Measurements from ENCODE around the gene ITGB5. TPM values are rescaled to one million over a fixed set of nuclear protein-coding genes. Genes with fewer than 3 reads are reported as not detected.
A peak's percentile ranks its signal among the peaks of the same experiment; 100 is the strongest.

The ITGB5 gene
- total RNA-seq, 1 experiment from 2014 or later: 77.8 TPM

DNA sequence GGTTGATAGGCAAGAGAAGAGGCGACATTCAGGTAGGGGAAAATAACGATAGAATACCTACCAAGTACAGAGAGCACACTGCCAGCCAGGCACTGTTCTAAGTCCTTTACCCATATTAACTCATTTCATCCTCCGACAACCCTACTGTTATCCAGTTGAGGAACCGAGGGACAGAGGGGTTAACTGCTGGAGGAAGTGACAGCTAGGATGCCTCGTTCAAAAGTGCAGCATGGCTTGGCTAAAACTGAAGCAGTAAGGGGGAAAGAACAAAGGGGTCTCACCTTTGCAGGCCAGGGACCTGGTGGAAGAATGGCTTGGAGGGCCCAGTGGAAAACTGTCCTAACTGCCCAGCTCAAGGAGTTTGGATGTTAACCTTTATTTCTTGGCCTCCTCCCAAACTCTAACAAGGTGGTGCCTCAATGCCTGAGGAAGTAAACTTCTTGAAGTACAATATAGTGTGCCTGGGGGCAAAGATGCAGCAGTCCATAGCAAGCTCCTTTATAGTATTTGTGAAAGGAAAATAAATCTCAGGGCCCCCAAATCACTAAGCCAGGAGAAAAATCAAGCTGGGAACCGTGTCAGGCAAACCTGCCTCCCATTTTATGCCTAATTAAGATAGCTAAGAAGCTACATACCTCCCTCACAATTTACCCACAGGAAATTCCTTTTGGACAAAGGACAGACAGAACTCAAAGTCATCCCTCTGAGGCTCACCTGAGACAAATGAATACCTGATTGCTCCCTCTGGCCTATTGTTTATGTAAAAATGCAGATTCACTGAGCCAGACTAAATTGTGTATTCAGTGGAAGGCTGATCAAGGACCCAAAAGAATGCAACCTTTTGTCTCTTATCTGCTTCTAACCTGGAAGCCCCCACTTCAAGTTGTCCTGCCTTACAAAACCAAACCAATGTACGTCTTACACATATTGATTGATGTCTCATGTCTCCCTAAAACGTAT, 1.6 kb upstream of the ITGB5 start:
- CTCF ChIA-PET: interaction anchor here (1.3 kb wide), 1 partner anchor 13 kb away, joined by 4 read pairs; no protein-coding TSS in a partner anchor
- no peaks in the 10 kb centered on the region for H3K9me2 ChIP-seq (ENCODE audit: insufficient read depth)
- H4K20me1 ChIP-seq (ENCODE audit: insufficient read depth): no peaks in the 10 kb centered on the region
- peak overlapping the region; percentile 98 for H3K4me2 ChIP-seq (ENCODE audit: low read length)
- ATAC-seq (no peak), DNase-seq (ENCODE audit: low read depth, low spot score) (no peak)
- BruUV-seq (replicated peaks): no TSS peak
- H3K4me3 ChIP-seq (replicated peaks in 1 of 2; ENCODE audit: low read depth in 1 of 2, low read length in 2 of 2): no peak overlapping the region
- POLR2A ChIA-PET: no interaction called here
- H3K79me2 ChIP-seq (ENCODE audit: insufficient read depth, low read length): peaks cover 17% of the 10 kb centered on the region
- intact Hi-C loops (cut with micrococcal nuclease): no loop called here
- H3K27ac ChIP-seq (ENCODE audit: low read depth, low read length): no peak overlapping the region
- TF ChIP-seq ATF3 (IDR thresholded peaks at IDR 0.05) (no peak), RAD21 (IDR thresholded peaks at IDR 0.05; ENCODE audit: low read depth) (no peak), SP1 (IDR thresholded peaks at IDR 0.05; ENCODE audit: low read depth) (no peak)
- no peak overlapping the region for H3K9ac ChIP-seq (ENCODE audit: low read length)
- RAD21 ChIA-PET (ENCODE audit: low non-redundant PET in 1 of 2, low total read pairs in 2 of 2, uncharacterized antibody in 2 of 2, unreplicated experiment in 2 of 2): interaction anchor here in 1 of 2 experiments (0.5 kb wide), 1 partner anchor 707 kb away, joined by 3 read pairs; the partner anchor contains the start of gene OSBPL11
- no peaks in the 10 kb centered on the region for H3K36me3 ChIP-seq (ENCODE audit: control insufficient read depth in 1 of 2, insufficient read depth in 2 of 2, low read length in 2 of 2)
- H3K27me3 ChIP-seq (ENCODE audit: insufficient read depth, low read length): no peaks in the 10 kb centered on the region
- H3K9me3 ChIP-seq (ENCODE audit: control insufficient read depth in 1 of 2, insufficient read depth in 1 of 2, low read depth in 1 of 2, low read length in 2 of 2): no peaks in the 10 kb centered on the region
- H3K4me1 ChIP-seq (ENCODE audit: control insufficient read depth in 1 of 2, insufficient read depth in 2 of 2, low read length in 2 of 2): peaks cover 25 to 39% of the 10 kb centered on the region in 2 experiments
- no peak overlapping the region for H2AFZ ChIP-seq (ENCODE audit: low read depth, low read length, poor library complexity, severe bottlenecking)

- CTCF ChIA-PET: interaction anchor here (1.0 to 1.4 kb wide), 3 partner anchors 13 to 127 kb away, joined by 4 to 6 read pairs (median 4); no protein-coding TSS in a partner anchor
- H3K9ac ChIP-seq (ENCODE audit: low read length): 0 out of 2 replicates have a peak overlapping the region, but pooled peaks have one; percentile 77
- ATAC-seq: no peak
- H2AFZ ChIP-seq (ENCODE audit: low read depth, low read length, poor library complexity, severe bottlenecking): no peak overlapping the region
- H3K9me2 ChIP-seq (ENCODE audit: insufficient read depth): no peaks in the 10 kb centered on the region
- no peaks in the 10 kb centered on the region for H3K9me3 ChIP-seq (ENCODE audit: control insufficient read depth in 1 of 2, insufficient read depth in 1 of 2, low read depth in 1 of 2, low read length in 2 of 2)
- no peaks in the 10 kb centered on the region for H3K27me3 ChIP-seq (ENCODE audit: insufficient read depth, low read length)
- peak overlapping the region; percentile 88 for H3K27ac ChIP-seq (ENCODE audit: low read depth, low read length)
- RAD21 ChIA-PET (ENCODE audit: low non-redundant PET in 1 of 2, low total read pairs in 2 of 2, uncharacterized antibody in 2 of 2, unreplicated experiment in 2 of 2): no interaction called here
- peaks cover 31 to 48% of the 10 kb centered on the region in 2 experiments for H3K4me1 ChIP-seq (ENCODE audit: control insufficient read depth in 1 of 2, insufficient read depth in 2 of 2, low read length in 2 of 2)
- H4K20me1 ChIP-seq (ENCODE audit: insufficient read depth): no peaks in the 10 kb centered on the region
- H3K79me2 ChIP-seq (ENCODE audit: insufficient read depth, low read length): peaks cover 21% of the 10 kb centered on the region
- POLR2A ChIA-PET: no interaction called here
- no TSS peak for BruUV-seq (replicated peaks)
- peak overlapping the region; percentile 98 for H3K4me2 ChIP-seq (ENCODE audit: low read length)
- intact Hi-C loops (cut with micrococcal nuclease): loop anchor here (1.0 kb wide), 2 partner anchors 9 to 102 kb away; no protein-coding TSS in a partner anchor
- DNase-seq (ENCODE audit: low read depth, low spot score): no peak
- peak overlapping the region; percentile 61 to 78 for H3K4me3 ChIP-seq (replicated peaks in 1 of 2; ENCODE audit: low read depth in 1 of 2, low read length in 2 of 2)
- H3K36me3 ChIP-seq (ENCODE audit: control insufficient read depth in 1 of 2, insufficient read depth in 2 of 2, low read length in 2 of 2): no peaks in the 10 kb centered on the region
- TF ChIP-seq, protein P1, sequence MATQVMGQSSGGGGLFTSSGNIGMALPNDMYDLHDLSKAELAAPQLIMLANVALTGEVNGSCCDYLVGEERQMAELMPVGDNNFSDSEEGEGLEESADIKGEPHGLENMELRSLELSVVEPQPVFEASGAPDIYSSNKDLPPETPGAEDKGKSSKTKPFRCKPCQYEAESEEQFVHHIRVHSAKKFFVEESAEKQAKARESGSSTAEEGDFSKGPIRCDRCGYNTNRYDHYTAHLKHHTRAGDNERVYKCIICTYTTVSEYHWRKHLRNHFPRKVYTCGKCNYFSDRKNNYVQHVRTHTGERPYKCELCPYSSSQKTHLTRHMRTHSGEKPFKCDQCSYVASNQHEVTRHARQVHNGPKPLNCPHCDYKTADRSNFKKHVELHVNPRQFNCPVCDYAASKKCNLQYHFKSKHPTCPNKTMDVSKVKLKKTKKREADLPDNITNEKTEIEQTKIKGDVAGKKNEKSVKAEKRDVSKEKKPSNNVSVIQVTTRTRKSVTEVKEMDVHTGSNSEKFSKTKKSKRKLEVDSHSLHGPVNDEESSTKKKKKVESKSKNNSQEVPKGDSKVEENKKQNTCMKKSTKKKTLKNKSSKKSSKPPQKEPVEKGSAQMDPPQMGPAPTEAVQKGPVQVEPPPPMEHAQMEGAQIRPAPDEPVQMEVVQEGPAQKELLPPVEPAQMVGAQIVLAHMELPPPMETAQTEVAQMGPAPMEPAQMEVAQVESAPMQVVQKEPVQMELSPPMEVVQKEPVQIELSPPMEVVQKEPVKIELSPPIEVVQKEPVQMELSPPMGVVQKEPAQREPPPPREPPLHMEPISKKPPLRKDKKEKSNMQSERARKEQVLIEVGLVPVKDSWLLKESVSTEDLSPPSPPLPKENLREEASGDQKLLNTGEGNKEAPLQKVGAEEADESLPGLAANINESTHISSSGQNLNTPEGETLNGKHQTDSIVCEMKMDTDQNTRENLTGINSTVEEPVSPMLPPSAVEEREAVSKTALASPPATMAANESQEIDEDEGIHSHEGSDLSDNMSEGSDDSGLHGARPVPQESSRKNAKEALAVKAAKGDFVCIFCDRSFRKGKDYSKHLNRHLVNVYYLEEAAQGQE (IDR thresholded peaks at IDR 0.05; ENCODE audit: low read depth): no peak
- TF ChIP-seq ZNF274 (IDR thresholded peaks at IDR 0.05; ENCODE audit: low read depth, low read length): no peak
- no peak for TF ChIP-seq EZH2 (IDR thresholded peaks at IDR 0.05)
- TF ChIP-seq, protein P2, sequence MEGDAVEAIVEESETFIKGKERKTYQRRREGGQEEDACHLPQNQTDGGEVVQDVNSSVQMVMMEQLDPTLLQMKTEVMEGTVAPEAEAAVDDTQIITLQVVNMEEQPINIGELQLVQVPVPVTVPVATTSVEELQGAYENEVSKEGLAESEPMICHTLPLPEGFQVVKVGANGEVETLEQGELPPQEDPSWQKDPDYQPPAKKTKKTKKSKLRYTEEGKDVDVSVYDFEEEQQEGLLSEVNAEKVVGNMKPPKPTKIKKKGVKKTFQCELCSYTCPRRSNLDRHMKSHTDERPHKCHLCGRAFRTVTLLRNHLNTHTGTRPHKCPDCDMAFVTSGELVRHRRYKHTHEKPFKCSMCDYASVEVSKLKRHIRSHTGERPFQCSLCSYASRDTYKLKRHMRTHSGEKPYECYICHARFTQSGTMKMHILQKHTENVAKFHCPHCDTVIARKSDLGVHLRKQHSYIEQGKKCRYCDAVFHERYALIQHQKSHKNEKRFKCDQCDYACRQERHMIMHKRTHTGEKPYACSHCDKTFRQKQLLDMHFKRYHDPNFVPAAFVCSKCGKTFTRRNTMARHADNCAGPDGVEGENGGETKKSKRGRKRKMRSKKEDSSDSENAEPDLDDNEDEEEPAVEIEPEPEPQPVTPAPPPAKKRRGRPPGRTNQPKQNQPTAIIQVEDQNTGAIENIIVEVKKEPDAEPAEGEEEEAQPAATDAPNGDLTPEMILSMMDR (IDR thresholded peaks at IDR 0.05 in 2 of 3, conservative IDR thresholded peaks at IDR 0.05 in 1 of 3; ENCODE audit: borderline replicate concordance in 1 of 3, insufficient read depth in 1 of 3, low read depth in 2 of 3, low read length in 2 of 3): no peak
- TF ChIP-seq CBX3 (IDR thresholded peaks at IDR 0.05; ENCODE audit: low read depth): no peak
- TF ChIP-seq ELF1 (IDR thresholded peaks at IDR 0.05; ENCODE audit: borderline replicate concordance, low read depth): no peak
- TF ChIP-seq EGR1 (IDR thresholded peaks at IDR 0.05; ENCODE audit: low read depth): no peak
- TF ChIP-seq ZFX (IDR thresholded peaks at IDR 0.05): no peak
- TF ChIP-seq SP1 (IDR thresholded peaks at IDR 0.05; ENCODE audit: low read depth): no peak
- no peak for TF ChIP-seq YY1 (IDR thresholded peaks at IDR 0.05; ENCODE audit: extremely low read depth, insufficient replicate concordance, low read depth, low read length)
Measured at GRCh38 chr3:124887932-124888298, 750 bp upstream of the ITGB5 start.
